ENCODE data around the gene UPP2.

Gene UPP2

DNA sequence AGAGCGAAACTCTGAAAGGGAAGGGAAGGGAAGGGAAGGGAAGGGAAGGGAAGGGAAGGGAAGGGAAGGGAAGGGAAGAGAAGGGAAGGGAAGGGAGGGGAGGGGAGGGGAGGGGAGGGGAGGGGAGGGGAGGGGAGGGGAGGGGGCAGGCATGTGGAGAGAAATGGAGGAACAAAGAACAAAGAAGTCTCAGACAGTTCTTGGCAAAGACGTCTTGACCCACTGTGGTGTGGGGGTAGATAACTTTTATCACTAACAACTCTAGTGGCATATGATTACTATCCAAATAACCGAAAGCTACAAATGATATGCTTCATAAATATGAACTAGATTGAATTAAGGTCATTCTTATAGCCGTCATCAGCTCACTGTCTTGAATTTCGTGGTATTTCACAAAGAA is 3.2 kb downstream of the UPP2 start:
- DNase-seq (ENCODE audit: low read depth in 2 of 2), result no peak

DNA sequence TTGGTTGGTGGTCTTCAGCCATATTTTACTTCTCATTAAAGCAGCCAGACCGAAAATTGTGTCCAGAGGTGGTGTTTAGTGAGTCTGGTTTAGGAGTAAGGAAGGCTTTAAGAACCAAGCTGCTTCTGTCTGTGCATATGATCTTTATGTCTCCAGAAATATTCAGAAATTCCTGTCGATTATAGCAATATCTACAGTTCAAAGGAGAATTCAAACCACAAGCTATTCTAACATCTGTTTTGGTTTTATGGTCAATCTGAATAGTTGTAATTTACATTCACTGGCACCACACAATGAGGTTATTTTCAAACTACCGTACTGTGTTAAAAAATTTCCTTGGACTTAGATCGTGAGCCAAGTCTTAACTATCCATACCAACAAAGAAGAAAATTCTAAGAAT is 11.3 kb downstream of the UPP2 start:
- no peak for DNase-seq (ENCODE audit: low read depth in 2 of 2)

DNA sequence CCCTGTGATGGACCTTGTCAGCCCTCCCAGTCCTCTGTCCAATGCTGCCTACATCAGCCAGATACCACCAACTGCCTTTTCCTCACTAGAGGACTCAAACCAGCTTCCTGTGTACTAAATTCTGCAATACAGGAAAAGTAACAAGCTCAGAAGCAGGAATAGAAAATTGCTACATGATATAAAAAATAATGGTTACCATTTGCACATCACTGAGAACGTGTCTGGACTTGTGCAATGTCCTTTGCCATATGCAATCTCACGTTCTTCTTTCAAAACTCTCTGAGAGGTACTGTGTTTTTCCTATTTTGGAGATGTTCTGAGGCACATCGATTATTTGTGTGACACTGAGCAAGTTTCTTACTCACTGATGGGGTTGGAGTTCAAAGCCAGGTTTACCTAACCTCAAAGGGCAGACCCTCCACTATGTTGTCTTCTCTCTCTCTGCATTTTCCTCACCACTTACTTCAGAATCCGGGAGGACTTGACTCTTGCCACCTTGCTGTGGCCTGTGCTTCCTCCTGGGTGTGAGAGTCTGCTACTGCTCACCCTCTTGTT is 12.1 kb downstream of the UPP2 start:
- DNase-seq (ENCODE audit: low read depth in 2 of 2), result no peak

DNA sequence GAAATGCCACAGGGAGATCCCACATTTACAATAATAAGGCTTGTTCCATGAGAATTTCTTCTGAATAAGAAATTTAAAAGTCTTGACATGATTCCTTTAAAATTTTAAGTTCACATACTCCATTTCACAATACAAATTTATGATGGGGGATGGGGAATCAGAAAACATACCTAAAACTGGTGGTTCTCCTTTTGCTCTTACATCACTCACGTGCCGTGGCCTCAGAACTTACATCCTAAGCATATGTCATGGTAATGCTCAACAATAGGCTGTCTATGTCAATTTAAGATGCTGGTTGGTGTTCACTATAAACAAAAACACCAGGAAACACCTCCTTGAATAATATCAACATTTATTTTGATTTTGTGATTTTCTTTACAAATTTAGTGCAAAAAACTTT is 12.8 kb downstream of the UPP2 start:
- DNase-seq (ENCODE audit: low read depth in 2 of 2), result no peak

DNA sequence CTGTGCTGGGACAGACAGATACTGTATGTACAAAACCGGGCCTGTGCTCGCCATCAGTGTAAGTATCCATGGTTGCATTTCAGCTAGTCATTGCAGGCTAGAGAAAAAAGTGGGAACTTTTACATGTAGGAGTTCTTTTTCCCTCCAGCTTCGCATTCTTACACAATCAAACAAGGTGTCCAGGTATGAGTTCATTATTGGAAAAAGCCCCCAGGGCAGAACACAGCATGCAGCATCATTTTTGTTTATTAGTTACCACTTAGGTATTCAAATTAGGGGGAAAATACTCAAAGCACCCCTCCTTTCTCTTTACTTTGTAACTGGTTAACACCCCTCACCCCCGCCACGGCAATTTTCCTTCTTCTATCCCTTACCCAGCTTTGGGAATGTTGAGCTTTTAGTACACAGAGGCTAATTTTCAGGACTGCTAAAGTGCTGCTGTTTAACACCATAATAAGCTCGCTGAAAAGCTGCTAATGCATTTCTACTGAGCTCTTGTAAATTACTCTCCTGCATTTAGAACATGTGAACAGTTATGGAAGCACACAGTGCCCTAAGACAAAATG is 13.6 kb downstream of the UPP2 start:
- no peak for DNase-seq (ENCODE audit: low read depth in 2 of 2)

DNA sequence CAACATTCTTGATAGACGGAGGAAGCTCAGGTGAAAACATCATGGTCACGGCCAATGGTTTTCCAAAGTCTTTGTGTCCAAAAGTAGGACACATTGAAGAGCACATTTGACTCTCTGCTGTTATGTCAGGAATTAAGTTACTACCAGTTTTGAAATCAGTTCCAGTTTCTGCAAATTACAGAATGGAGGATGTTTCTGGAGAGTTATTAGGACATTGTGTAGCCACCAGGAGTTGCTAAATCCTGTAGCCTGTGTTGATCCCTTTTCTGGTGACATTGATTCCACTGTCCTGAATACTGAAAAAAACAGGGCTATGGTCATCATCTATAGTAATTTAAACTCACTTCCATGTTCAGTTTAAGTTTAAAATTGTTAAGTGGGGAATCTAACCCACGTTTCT is 15.3 kb downstream of the UPP2 start:
- no peak for DNase-seq (ENCODE audit: low read depth in 2 of 2)

DNA sequence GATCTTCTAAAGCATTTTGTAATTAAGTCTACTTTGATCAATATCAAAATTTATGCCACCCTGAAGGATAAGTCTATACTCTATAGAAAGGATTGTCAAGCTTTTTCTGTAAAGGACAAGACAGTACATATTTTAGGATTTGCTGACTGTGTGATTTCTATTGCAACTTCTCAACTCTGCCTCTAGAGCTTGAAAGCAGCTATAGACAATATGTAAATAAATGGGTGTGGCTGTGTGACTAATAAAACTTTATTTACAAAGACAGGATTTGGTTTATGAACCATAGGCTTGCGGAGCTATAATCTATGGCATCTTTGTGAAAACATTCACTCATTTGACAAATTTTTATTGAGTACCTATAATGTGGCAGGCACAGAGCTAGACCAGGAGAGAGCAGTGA is 18.4 kb downstream of the UPP2 start:
- no peak for DNase-seq (ENCODE audit: low read depth in 2 of 2)

DNA sequence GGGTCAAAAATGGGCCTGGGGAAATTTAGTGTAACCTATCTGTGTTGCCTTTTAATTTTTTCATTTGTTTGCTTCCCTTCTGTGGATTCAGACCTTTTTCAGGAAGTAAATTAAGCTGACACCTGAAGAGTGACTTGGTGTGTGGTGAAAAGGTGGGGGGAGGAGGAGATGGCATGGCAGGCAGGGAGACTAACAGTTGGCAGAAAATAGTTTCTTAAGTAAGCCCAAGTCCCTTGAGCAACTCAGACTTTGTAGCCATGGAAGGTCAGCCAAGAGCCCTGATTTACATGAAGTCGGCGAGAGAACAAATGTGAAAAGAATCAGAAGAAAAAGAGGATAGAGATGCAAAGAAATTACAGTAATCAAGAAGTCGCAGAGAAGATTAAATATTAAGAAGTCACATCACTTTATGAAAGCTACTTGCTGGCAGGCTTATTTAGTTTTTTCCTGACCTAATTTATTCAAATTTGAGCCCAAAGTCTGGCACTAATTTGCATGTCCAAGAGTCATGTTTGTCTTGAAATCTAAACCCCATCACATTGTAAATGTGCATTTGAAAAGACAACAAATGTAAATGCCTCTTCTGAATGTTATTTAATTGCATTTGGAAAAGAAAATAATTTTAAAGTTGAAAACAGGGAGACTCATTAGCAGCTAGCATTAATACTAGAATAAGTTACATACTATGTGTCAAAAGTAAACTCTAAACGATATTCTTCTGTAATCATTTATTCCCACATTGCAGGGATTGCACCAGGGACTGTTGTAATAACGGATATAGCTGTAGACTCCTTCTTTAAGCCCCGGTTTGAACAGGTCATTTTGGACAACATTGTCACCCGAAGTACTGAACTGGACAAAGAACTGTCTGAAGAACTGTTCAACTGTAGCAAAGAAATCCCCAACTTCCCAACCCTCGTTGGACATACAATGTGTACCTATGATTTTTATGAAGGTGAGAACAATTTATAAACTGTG is 19.3 kb downstream of the UPP2 start:
- no peak for DNase-seq (ENCODE audit: low read depth in 2 of 2)

DNA sequence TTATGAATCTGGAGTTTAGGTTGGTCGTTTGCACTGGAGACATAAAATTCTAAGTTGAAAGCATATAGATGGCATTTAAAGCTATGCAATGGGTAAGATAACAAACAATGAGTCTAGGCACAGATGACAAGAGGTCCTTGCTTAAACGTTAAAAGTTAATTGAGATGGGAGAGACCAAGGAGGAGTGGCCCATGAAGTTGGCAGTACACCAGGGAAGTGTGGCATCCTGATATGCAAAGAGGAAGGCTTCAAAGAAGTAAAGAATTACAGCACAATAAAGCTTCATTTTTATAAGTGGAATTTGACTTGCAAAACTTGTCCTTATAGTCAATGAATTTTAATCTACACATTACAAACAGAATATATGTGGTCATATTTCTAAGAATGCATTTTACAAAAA is 23.2 kb downstream of the UPP2 start:
- DNase-seq (ENCODE audit: low read depth in 2 of 2), result no peak

DNA sequence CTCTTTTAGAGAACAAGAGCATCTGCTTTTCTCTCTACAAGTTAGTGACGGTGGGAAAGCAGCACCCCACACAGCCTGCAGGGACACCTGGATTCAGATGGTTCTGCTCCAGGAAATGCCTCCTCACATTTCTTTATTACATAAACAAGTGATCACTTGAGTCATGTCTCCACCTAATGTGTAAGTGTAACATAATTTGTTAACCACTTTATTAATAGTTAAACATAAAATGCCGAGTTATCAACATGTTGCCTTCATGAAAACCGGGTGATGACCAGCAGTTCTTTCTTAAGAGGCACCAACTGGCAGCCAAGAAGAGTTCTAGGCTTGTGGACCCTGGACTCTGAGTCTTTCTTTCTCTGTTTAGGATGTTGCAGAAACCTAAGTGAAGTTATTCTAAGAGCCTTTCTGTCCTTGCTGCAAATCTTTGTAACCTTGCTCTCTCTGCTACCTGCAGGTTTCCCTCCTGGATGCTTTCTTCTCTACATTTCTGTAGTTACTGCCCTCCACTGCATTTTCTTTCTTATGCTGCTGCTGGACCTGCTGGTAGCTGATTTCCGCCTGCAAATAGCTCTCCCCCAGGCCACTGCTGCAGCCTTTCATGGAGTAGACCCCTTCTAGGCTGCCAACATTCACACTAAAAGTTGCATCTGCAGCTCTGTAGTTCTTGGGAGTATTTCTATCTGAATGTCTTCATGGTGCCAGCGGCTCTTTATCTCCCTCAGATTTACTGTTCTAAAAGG is 24.3 kb downstream of the UPP2 start:
- DNase-seq (ENCODE audit: low read depth in 2 of 2), result no peak

DNA sequence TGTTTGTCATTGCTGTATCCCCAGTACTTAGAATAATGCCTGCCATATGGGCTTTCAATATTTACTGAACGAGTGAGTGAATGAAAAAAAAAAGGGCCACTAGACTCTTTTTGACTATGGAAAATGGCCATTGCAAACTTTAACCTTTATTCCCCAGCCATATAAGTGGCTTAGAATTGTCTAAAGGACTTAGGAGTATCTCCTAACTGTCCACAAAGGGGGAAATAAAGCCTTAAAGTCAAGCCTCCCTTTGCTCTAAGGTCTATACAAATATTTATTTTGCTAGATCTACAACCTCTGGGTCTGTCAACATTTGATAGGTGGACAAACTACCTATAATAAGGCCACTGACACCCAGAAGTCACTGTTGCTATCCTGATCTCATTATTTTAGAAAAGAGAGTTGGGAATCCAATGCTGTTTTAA is 25.7 kb downstream of the UPP2 start:
- DNase-seq (ENCODE audit: low read depth in 2 of 2), result no peak

DNA sequence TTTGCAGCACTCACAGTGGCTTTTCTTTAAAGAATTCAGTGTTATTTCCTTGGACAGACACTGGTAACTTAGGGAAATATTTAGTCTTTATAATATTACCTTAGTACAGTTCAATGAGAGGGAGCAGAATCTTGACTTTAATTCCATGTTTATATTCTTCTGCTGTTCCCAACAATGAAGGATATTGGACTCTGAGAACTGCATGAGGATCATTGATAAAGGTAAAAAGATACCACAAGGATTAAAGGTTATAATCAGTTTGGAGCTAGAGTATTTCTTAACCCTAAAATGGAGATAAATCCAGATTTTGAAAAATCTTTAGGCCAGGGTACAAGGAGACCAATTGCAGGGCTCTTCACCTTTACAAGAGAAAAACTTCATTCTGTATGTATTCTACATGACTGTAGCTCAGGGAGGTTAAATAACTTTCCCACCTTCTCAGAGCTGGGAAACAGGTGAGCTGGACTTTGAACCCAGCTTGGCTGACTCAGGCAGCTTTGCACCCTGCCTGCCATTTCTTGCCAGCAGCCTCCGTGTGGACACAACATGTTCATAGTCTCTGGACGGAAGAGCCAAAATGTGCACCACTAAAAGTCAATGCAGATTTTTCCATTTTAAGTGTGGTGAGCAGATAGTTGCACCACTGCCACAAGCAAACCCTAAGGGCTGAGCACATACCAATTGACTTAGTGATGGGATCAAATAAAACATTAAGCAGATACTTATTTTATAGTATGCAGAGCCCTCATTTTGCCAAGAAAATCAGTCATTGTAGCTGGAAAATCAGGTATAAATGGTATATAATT is 26.7 kb downstream of the UPP2 start:
- DNase-seq (ENCODE audit: low read depth in 2 of 2), result no peak

DNA sequence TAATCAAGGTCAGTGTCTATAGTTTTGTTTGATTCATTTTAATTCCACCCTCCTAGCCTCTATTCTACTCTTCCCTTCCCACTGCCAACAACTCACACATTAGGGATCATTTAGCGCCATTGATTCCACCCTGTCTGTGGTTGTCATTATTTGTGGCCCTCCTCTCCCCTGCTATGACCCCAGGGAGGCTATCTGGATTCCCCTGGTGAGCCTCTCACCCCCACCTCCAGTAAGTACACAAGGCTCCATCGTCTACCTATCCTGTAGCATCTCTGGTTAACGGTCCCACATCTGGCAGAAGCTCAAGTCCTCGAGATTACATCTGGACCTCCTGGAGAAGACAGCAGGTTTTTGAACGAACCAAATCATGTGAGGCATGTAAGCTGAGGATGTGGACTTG is 27.4 kb downstream of the UPP2 start:
- no peak for DNase-seq (ENCODE audit: low read depth in 2 of 2)

DNA sequence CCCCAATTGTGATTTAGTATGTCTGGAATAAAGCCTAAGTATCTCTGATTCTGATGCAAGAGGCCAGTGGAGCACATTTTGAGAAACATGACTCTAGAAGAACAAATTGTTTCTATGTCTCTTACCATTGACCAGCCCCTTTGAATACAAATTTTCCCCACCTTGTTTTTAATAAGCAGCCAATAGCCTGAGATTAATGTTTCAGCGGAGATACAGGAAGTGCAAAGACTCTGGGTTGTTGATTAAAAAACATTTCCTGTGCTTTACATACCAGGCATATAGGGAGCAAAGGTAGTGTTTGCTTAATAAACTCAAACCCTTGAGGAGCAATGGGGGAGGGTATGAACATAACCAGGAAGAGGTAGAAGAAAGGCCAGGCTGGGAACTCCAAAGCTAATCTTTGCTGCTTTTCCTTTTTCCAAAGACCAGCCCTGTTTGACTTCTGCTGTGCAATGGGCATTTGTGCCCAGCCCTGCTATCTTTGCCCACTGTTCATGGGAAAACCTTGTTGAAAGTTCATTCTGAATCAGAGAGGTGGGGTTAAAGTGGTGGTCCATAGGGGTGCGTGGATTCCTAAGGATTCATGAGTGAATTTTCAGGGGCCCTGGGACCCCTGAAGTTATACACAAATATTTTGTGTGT is 29.3 kb downstream of the UPP2 start:
- no peak for DNase-seq (ENCODE audit: low read depth in 2 of 2)

DNA sequence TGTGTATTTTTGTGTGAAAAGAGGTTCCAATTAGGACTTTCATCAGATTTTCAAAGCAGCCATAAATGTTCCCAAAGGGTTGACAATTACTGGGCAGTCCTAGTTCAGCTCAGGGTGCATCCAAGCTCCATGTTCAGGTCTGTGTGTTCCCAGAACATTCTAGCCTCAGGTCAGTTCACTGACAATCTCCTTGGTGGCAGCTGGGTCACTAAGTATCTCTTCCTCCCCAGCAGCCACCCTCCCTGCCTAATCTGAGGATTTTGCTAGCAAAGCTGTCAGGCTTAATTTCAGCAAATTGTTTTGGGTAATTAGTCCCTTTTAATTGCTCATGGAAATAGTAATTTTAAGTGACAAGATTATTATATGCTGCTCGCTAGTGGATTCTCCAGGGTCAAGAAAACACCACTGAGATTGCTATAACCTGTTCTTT is 29.8 kb downstream of the UPP2 start:
- DNase-seq (ENCODE audit: low read depth in 2 of 2), result no peak

DNA sequence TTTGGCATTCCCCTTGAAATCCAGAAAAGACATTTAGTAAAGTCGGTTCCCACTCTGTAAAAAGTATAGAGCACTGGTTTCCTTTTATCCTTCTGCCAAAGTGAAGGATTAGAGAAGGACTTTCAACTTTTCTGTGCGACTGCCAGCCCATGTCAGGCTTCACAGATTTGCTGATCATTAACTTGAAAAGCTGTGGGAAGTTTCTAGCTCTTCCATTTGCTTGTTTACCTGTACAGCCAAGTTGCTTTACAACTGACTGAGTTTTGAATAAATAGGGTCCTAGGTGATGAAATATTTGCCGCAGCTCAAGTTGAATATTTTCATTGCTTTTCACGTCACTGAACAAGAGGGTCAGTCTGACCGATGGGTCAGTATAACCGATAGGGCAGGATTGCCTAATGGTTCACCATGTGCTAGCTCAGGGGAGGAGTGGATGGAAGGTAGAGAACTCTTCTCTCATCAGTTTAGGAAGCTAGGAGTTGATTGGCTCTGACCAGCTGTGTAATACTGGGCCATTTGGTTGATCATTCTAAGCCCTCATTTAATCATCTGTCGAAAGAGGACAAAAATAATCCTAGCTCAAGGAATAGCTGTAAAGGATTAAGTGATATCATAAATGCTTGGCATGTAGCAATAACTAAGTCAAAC is 30.4 kb downstream of the UPP2 start:
- DNase-seq (ENCODE audit: low read depth in 2 of 2), result no peak

DNA sequence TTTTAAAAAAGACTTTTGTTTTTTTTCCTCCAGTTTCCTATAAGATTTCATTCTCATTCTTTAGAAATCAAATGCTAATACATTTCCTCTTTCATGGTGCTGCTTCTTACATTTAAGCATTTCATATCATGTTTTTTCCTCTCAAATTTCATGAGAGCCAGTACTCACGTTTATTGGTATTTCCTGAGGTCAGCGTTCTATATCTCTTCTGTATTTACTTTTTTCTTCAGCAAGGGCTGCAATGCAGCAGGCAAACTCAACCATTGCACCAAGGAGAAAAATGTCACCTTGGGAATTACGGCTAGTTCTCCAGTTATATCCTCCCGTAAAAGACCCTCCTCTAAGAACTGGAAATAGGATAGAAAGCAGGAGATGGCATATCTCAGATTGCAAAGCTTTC is 32.4 kb downstream of the UPP2 start:
- no peak for DNase-seq (ENCODE audit: low read depth in 2 of 2)

DNA sequence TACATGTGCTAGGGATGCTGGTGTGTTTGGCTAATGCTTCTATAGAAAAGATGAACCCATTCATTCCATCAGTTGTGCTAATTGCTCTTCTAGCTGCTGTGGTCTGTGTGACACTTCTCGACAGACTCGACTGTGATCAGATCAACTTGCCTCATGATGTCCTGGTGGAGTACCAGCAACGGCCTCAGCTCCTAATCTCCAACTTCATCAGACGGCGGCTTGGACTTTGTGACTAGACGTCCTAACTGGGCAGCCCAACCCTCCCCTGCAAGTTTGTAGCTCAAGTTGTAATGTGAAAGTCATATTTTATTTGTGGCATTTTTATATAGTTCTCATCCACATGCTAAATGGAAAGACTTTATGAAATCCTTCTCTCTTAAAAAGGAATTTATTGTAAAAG is 33.0 kb downstream of the UPP2 start:
- DNase-seq (ENCODE audit: low read depth in 2 of 2), result no peak

DNA sequence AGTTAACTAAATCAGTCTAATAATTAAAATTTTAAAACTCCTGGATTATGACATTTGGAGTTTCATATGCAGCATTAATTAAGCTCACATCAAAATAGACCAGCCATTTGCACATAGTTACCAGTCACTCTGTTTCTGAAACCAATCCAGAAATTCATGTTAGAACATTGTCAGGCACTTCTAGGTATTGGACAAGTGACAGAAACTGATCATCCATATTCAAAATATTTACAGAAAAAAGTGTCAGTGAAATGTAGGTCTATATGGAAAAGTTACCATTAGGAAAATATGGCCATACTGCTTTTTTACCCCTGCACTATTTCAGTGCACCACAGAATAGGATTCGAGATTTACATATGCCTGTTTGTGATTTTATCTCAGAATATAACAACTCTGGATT is 33.4 kb downstream of the UPP2 start:
- DNase-seq (ENCODE audit: low read depth in 2 of 2), result no peak

DNA sequence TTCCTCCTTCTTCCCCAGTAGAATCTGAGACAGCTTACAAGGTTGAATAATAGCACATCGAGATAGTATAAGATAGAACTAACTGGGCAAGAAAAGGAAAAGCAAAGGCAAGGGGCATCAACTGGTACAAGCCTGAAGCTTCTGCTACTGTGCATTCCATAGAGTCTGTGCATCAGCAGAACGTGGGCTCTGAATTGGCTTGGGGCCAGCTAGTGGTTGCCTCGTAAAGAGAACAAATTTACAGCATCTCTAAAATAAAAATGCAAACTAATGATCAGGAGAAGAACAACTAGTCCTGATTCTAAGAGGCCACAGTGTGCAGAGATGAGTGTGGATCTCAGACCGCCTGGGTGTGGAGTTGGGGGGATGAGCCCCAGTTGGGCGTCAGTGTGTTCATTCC is 36.6 kb downstream of the UPP2 start:
- no peak for DNase-seq (ENCODE audit: low read depth in 2 of 2)

DNA sequence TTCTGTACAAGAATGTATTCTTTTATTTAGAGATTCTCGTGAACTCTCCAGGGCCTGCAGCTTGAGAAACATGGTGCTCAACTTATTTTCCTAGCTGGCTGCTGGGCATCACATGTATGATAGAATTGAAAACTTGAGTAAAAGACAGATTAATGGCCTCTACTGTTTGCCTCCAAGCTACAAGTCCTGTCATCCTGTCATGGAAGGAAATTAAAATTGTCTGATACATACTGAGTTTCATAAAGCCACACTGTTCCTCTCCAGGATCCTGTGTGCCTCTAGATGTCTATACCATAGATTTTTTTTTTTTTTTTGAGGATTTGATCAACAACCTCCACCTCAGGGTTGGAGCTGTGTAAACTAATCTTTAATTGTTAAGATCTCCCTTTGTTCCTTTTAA is 38.5 kb downstream of the UPP2 start:
- DNase-seq (ENCODE audit: low read depth in 2 of 2), result no peak
